ENCODE measurements around the gene C13orf46. TPM values are rescaled to one million over a fixed set of nuclear protein-coding genes. Genes with fewer than 3 reads are reported as not detected.

The C13orf46 gene
- total RNA-seq, 1 donor from 2014 or later = not detected

DNA sequence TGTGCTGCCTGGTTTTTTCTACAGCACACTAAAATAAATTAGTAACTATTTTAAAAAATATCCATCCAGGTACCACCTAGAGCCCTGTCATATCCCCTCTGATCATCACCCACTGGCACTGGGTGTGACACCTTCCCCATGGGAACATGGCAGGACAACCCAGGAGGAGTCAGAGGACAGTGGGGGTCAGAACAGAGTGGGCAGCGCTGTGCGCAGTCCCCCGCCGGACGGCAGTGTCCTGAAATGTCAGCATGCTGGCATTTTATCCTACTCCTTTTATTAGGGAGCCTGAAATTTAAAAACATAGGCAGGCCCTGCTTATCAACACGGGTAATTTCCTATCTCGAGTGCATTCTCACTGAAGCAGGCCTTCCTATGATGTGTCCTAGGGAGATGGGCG lies 67.9 kb downstream of the C13orf46 start:
- no peak for DNase-seq

DNA sequence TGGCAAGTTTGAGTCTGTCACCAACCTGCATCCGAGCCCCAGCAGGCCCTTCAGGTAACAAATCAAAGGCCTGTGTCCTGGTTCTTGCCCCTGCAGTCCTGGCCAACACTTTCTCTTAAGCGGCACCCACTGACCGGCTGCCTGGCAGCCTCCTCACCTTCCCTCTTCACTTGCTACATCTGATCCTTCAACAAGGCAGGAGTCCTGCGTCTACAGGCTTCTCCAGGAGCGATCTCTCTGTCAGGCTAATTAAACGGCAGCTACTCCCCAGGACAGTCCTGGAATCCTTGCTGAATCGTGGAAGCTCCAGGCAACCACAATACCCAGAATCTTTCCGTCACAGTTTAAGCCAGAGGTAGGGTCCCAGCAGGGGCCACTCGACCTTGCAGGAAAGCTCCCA lies 68.9 kb downstream of the C13orf46 start:
- DNase-seq = no peak

DNA sequence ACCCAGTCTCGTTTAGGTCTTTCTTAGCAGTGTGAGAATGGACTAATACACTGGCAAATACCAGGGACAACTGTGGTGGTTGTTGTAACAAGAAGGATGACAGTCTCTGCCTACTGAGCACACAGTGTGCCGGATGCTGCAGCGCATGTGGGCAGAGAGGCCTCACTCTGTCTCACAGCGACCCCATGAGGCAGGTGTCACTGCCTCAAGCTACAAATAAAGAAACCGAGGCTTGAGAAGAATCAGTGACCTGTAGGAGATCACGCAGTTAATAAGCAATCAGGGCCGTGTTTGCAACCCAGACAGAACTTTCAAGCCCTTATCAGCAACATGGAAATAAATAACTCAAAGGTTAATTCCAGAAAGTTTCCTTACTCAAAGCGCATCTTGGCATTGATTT lies 69.5 kb downstream of the C13orf46 start:
- no peak for DNase-seq

DNA sequence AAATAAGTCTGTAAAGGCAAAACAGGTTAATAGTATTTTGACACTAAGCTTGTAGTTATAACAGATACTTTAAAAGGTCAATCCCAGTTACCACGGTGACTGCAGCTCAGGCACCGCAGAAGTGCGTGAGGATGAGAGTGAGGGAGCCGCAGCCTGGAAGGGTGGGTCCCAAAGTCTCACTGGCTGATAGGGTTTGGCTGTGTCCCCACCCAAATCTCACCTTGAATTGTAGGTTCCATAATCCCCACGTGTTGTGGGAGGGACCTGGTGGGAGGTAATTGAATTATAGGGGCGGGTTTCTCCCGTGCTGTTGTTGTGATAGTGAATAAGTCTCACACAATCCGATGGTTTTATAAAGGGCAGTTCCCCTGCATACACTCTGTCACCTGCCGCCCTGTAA lies 70.0 kb downstream of the C13orf46 start:
- no peak for DNase-seq

Other genes with a start within 250 kb of the C13orf46 start
- 2.7 TPM for gene TMEM255B, start 214.8 kb downstream of the C13orf46 start, total RNA-seq
- 85.8 TPM for gene GAS6, start 110.0 kb downstream of the C13orf46 start, total RNA-seq
- gene RASA3, start 158.5 kb upstream of the C13orf46 start, total RNA-seq = 23.7 TPM
- not detected for gene CFAP97D2, start 205.2 kb upstream of the C13orf46 start, total RNA-seq